Mucosa of descending colon (tissue), 3 donors: ENCODE measurements around the gene MYBPC2. TPM values are rescaled to one million over a fixed set of nuclear protein-coding genes. Genes with fewer than 3 reads are reported as not detected.

ENCODE experiments used
- ATAC-seq: fragments of 200-7000 bp; cut with Tn5 transposase; one replicate; pipeline ENCODE4 v1.9.1; 2020; ENCODE audit warnings: mild to moderate bottlenecking, moderate library complexity
- DNase-seq, 3 donors: peaks; one replicate each; pipeline ENCODE4 v3.0.0-alpha.2; 2020
- H3K36me3 ChIP-seq: fragments of 200-600 bp; one replicate; pipeline ENCODE4 v1.8.0; 2021; ENCODE audit warnings: low read depth, mild to moderate bottlenecking
- H3K4me1 ChIP-seq: fragments of 200-600 bp; one replicate; pipeline ENCODE4 v1.8.0; 2021; ENCODE audit warnings: low read depth, mild to moderate bottlenecking
- H3K4me3 ChIP-seq: fragments of 200-600 bp; one replicate; pipeline ENCODE4 v1.8.0; 2021; ENCODE audit warnings: mild to moderate bottlenecking
- H3K9me3 ChIP-seq: fragments of 200-600 bp; one replicate; pipeline ENCODE4 v1.8.0; 2021; ENCODE audit warnings: mild to moderate bottlenecking
- intact Hi-C, 2 donors: fragments of 100-400 bp; cut with DNase I in 1 of 2; cut with micrococcal nuclease in 1 of 2; formaldehyde crosslinking; loops; one replicate each; pipeline versions ENCODE4 v1.11.0 to v1.11.1; 2022; cut with DNase I, micrococcal nuclease
- total RNA-seq, 3 donors: library from RNA; stranded (reverse); fragmentation: NEBNext Ultra II Directional in 2 of 3; extraction: Animal tissue kit (Norgen Biotek cat#: 25700) in 2 of 3; gene quantifications; one replicate each; pipeline versions ENCODE4 v1.2.1 to v1.2.4, GENCODE V29; 2021 to 2023
- TF ChIP-seq, protein P1 (sequence below): fragments of 200-600 bp; IDR thresholded peaks from one replicate; pipeline ENCODE4 v1.8.0; 2022; ENCODE audit warnings: antibody characterized with exemption, mild to moderate bottlenecking
- donor health status: DM: no; HTN: no; CAD: no; lungs with moderate emphysema.
- donor health status: DM: no; HTN: no; CAD: no.
- donor health status: DM: no; HTN: yes; CAD: no.

The MYBPC2 gene
- total RNA-seq, 3 donors from 2014 or later: 0.10 to 0.14 TPM; not detected in 1

GRCh38 chr19:50490991-50491472 lies 58.3 kb downstream of the MYBPC2 start:
- TF ChIP-seq, protein P1, sequence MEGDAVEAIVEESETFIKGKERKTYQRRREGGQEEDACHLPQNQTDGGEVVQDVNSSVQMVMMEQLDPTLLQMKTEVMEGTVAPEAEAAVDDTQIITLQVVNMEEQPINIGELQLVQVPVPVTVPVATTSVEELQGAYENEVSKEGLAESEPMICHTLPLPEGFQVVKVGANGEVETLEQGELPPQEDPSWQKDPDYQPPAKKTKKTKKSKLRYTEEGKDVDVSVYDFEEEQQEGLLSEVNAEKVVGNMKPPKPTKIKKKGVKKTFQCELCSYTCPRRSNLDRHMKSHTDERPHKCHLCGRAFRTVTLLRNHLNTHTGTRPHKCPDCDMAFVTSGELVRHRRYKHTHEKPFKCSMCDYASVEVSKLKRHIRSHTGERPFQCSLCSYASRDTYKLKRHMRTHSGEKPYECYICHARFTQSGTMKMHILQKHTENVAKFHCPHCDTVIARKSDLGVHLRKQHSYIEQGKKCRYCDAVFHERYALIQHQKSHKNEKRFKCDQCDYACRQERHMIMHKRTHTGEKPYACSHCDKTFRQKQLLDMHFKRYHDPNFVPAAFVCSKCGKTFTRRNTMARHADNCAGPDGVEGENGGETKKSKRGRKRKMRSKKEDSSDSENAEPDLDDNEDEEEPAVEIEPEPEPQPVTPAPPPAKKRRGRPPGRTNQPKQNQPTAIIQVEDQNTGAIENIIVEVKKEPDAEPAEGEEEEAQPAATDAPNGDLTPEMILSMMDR: no peak
- intact Hi-C loops: no loop called here
- ATAC-seq (no peak), DNase-seq (no peak)
- Histone ChIP-seq H3K4me3 (no peak overlapping the region), H3K36me3 (no peaks in the 10 kb centered on the region), H3K4me1 (no peaks in the 10 kb centered on the region), H3K9me3 (no peaks in the 10 kb centered on the region)

GRCh38 chr19:50492303-50493052 lies 59.8 kb downstream of the MYBPC2 start:
- TF ChIP-seq, protein P1: no peak
- ATAC-seq (peak; percentile 67), DNase-seq (peak in 1 of 3 donors; percentile 33)
- H3K36me3 ChIP-seq: no peaks in the 10 kb centered on the region
- no peaks in the 10 kb centered on the region for H3K4me1 ChIP-seq
- intact Hi-C loops: no loop called here
- no peaks in the 10 kb centered on the region for H3K9me3 ChIP-seq
- no peak overlapping the region for H3K4me3 ChIP-seq

DNA sequence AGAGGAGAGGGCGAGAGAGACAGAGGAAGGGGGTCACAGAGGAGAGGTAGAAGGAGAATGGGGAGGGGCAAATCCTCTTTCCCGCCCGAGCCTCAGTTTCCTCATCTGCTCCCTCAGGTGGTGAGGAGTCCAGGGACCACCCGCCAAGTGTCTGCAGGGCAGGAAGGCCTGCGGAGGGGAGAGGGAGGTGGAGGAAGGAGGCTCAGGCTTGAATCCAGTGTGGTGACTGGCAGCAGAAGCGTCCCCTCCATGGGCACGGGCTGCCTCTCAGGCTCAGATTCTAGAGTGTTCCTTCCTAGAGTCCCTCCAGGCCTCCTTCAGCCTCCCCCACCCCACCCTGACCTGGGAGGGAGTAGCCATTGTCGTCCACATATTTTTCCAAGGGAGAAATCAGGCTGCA lies 60.5 kb downstream of the MYBPC2 start:
- H3K36me3 ChIP-seq: no peaks in the 10 kb centered on the region
- TF ChIP-seq, protein P1: no peak
- H3K4me3 ChIP-seq: no peak overlapping the region
- no peaks in the 10 kb centered on the region for H3K9me3 ChIP-seq
- peak in 1 of 3 donors; percentile 1 for DNase-seq
- intact Hi-C loops: no loop called here
- no peaks in the 10 kb centered on the region for H3K4me1 ChIP-seq
- no peak for ATAC-seq

- peak in 1 of 3 donors; percentile 1 for DNase-seq
- ATAC-seq: no peak
- TF ChIP-seq, protein P1: no peak
- intact Hi-C loops: no loop called here
- Histone ChIP-seq H3K4me3 (no peak overlapping the region), H3K4me1 (no peaks in the 10 kb centered on the region), H3K9me3 (no peaks in the 10 kb centered on the region), H3K36me3 (no peaks in the 10 kb centered on the region)
Measured at GRCh38 chr19:50494186-50495019, 61.7 kb downstream of the MYBPC2 start.

- Histone ChIP-seq H3K4me3 (no peak overlapping the region), H3K4me1 (no peaks in the 10 kb centered on the region), H3K9me3 (no peaks in the 10 kb centered on the region), H3K36me3 (no peaks in the 10 kb centered on the region)
- no peak for DNase-seq
- intact Hi-C loops: no loop called here
- TF ChIP-seq, protein P1: no peak
- no peak for ATAC-seq
Measured at GRCh38 chr19:50495020-50495531, 62.4 kb downstream of the MYBPC2 start.
